Liver (tissue), 3 donors: ENCODE measurements around the gene NOL4L.

Experiments used
- FOXA1 ChIP-seq: IDR thresholded peaks from 2 replicates; pipeline ENCODE4 v1.6.1; 2016; ENCODE audit warnings: antibody characterized with exemption
- GABPA ChIP-seq, 2 donors: IDR thresholded peaks in 1 of 2; conservative IDR thresholded peaks in 1 of 2; 2 replicates each; pipeline ENCODE4 v1.6.1; 2016; ENCODE audit warnings: antibody characterized with exemption in 2 of 2, mild to moderate bottlenecking in 1 of 2, moderate library complexity in 1 of 2
- HNF4G ChIP-seq: IDR thresholded peaks from 2 replicates; pipeline ENCODE4 v1.6.1; 2016; ENCODE audit warnings: antibody characterized with exemption
- JUND ChIP-seq, 2 donors: IDR thresholded peaks; 2 replicates each; pipeline ENCODE4 v1.6.1; 2016; ENCODE audit warnings: antibody characterized with exemption in 2 of 2
- NR2F2 ChIP-seq: IDR thresholded peaks from 2 replicates; pipeline ENCODE4 v1.6.1; 2016; ENCODE audit warnings: antibody characterized with exemption
- RAD21 ChIP-seq, 2 donors: IDR thresholded peaks; 2 replicates each; pipeline ENCODE4 v1.6.1; 2016; ENCODE audit warnings: antibody characterized with exemption in 2 of 2, mild to moderate bottlenecking in 2 of 2
- RXRA ChIP-seq, 2 donors: IDR thresholded peaks; 2 replicates each; pipeline ENCODE4 v1.6.1; 2017 to 2018; ENCODE audit warnings: antibody characterized with exemption in 2 of 2, mild to moderate bottlenecking in 1 of 2
- SP1 ChIP-seq: IDR thresholded peaks from 2 replicates; pipeline ENCODE4 v1.6.1; 2018; ENCODE audit warnings: antibody characterized with exemption, mild to moderate bottlenecking
- TAF1 ChIP-seq: conservative IDR thresholded peaks from 2 replicates; pipeline ENCODE4 v1.6.1; 2016; ENCODE audit warnings: antibody characterized with exemption, mild to moderate bottlenecking
- TF ChIP-seq, protein P1 (sequence below): IDR thresholded peaks from 2 replicates; pipeline ENCODE4 v1.6.1; 2016; ENCODE audit warnings: antibody characterized with exemption, mild to moderate bottlenecking
- TF ChIP-seq, protein P2 (sequence below): fragments of 150-350 bp; IDR thresholded peaks from 2 replicates; pipeline ENCODE4 v1.5.1; 2017; ENCODE audit warnings: improper control_type of control experiment, low read depth, low read length; ENCODE audit not compliant: missing input control
- TF ChIP-seq, protein P3 (sequence below): IDR thresholded peaks from 2 replicates; pipeline ENCODE4 v1.6.1; 2016; ENCODE audit warnings: antibody characterized with exemption
- TF ChIP-seq, protein P4 (sequence below): IDR thresholded peaks from 2 replicates; pipeline ENCODE4 v1.6.1; 2016; ENCODE audit warnings: antibody characterized with exemption
- donor health status: healthy.
- donor health status: healthy.

DNA sequence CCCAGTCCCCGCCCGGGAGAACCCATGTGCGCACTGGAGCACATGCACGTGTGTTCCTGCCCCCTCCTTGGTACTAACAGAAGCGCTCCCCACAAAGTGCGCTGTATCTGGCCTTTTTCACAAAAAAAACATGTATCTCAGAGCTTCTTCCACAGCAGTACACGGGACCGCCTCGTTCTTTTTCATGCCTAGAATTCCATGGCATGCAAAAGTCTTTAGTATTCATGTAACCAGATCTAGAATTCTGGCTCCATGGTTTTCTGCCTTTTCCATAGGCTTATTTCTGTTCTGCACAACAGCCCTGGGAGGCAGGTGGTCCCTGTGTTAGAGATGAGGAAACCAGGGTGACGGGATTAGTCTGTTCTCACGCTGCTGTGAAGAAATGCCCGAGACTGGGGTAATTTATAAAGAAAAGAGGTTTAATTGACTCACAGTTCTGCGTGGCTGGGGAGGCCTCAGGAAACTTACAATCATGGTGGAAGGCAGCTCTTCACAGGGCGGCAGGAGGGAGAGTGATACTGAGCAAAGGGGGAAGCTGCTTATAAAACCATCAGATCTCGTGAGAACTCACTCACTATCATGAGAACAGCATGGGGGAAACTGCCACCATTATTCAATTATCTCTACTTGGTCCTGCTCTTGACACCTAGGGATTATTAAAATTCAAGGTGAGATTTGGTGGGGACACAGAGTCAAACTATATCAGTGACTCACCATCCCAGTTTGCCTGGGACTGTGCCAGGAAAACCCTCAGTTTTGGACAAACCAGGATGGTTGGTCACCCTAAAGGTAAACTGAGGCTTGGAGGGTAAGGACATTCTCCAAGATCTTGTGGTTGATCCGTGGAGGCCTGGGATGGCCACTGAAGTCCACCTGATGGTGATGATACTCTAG lies 47.6 kb upstream of the NOL4L start:
- TF ChIP-seq HNF4G, result no peak
- TF ChIP-seq, protein P1, sequence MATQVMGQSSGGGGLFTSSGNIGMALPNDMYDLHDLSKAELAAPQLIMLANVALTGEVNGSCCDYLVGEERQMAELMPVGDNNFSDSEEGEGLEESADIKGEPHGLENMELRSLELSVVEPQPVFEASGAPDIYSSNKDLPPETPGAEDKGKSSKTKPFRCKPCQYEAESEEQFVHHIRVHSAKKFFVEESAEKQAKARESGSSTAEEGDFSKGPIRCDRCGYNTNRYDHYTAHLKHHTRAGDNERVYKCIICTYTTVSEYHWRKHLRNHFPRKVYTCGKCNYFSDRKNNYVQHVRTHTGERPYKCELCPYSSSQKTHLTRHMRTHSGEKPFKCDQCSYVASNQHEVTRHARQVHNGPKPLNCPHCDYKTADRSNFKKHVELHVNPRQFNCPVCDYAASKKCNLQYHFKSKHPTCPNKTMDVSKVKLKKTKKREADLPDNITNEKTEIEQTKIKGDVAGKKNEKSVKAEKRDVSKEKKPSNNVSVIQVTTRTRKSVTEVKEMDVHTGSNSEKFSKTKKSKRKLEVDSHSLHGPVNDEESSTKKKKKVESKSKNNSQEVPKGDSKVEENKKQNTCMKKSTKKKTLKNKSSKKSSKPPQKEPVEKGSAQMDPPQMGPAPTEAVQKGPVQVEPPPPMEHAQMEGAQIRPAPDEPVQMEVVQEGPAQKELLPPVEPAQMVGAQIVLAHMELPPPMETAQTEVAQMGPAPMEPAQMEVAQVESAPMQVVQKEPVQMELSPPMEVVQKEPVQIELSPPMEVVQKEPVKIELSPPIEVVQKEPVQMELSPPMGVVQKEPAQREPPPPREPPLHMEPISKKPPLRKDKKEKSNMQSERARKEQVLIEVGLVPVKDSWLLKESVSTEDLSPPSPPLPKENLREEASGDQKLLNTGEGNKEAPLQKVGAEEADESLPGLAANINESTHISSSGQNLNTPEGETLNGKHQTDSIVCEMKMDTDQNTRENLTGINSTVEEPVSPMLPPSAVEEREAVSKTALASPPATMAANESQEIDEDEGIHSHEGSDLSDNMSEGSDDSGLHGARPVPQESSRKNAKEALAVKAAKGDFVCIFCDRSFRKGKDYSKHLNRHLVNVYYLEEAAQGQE, result no peak
- TF ChIP-seq, protein P2, sequence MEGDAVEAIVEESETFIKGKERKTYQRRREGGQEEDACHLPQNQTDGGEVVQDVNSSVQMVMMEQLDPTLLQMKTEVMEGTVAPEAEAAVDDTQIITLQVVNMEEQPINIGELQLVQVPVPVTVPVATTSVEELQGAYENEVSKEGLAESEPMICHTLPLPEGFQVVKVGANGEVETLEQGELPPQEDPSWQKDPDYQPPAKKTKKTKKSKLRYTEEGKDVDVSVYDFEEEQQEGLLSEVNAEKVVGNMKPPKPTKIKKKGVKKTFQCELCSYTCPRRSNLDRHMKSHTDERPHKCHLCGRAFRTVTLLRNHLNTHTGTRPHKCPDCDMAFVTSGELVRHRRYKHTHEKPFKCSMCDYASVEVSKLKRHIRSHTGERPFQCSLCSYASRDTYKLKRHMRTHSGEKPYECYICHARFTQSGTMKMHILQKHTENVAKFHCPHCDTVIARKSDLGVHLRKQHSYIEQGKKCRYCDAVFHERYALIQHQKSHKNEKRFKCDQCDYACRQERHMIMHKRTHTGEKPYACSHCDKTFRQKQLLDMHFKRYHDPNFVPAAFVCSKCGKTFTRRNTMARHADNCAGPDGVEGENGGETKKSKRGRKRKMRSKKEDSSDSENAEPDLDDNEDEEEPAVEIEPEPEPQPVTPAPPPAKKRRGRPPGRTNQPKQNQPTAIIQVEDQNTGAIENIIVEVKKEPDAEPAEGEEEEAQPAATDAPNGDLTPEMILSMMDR, result no peak
- no peak for TF ChIP-seq RAD21 (IDR thresholded peaks at IDR 0.05)
- TF ChIP-seq, protein P3, sequence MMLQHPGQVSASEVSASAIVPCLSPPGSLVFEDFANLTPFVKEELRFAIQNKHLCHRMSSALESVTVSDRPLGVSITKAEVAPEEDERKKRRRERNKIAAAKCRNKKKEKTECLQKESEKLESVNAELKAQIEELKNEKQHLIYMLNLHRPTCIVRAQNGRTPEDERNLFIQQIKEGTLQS, result no peak
- TF ChIP-seq TAF1, result no peak
- no peak for TF ChIP-seq NR2F2
- TF ChIP-seq JUND (IDR thresholded peaks at IDR 0.05), result no peak
- TF ChIP-seq SP1, result no peak
- no peak for TF ChIP-seq RXRA (IDR thresholded peaks at IDR 0.05)
- TF ChIP-seq, protein P4, sequence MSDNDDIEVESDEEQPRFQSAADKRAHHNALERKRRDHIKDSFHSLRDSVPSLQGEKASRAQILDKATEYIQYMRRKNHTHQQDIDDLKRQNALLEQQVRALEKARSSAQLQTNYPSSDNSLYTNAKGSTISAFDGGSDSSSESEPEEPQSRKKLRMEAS, result no peak
- no peak for TF ChIP-seq FOXA1
- no peak for TF ChIP-seq GABPA (IDR thresholded peaks at IDR 0.05 in 1 of 2, conservative IDR thresholded peaks at IDR 0.05 in 1 of 2)
